HG03135 (cell line): Measurements from ENCODE around the gene HERPUD2.
A peak's percentile ranks its signal among the peaks of the same experiment; 100 is the strongest.
"Not testable (repeated sequence)": the region's sequence is repeated elsewhere in the genome, so short reads cannot be mapped to it uniquely, and the experiment has no call there.

Experiments
- ATAC-seq: cut with Tn5 transposase; IDR thresholded peaks from one replicate; pipeline ENCODE4 v1.9.1; 2021; ENCODE audit warnings: mild to moderate bottlenecking, moderate library complexity; ENCODE audit not compliant: unreplicated experiment

HERPUD2 gene

GRCh38 chr7:35714862-35715261, 19.9 kb upstream of the HERPUD2 start:
- ATAC-seq = no peak

- ATAC-seq = no peak
Measured at GRCh38 chr7:35714407-35714806, 19.5 kb upstream of the HERPUD2 start.

GRCh38 chr7:35712563-35713226, 17.8 kb upstream of the HERPUD2 start:
- ATAC-seq = no peak

GRCh38 chr7:35707422-35707821, 12.5 kb upstream of the HERPUD2 start:
- ATAC-seq = no peak

- ATAC-seq = no peak
Measured at GRCh38 chr7:35705932-35706461, 11.1 kb upstream of the HERPUD2 start.

- no peak for ATAC-seq
Measured at GRCh38 chr7:35704261-35704660, 9.3 kb upstream of the HERPUD2 start.

GRCh38 chr7:35702541-35702940, 7.6 kb upstream of the HERPUD2 start:
- ATAC-seq = no peak

- ATAC-seq = peak; percentile 64
Measured at GRCh38 chr7:35701287-35701900, 6.5 kb upstream of the HERPUD2 start.

- no peak for ATAC-seq
Measured at GRCh38 chr7:35700865-35701264, 5.9 kb upstream of the HERPUD2 start.

GRCh38 chr7:35700333-35700732, 5.4 kb upstream of the HERPUD2 start:
- no peak for ATAC-seq

- no peak for ATAC-seq
Measured at GRCh38 chr7:35699796-35700305, 4.9 kb upstream of the HERPUD2 start.

- ATAC-seq = not testable (repeated sequence)
Measured at GRCh38 chr7:35698382-35698781, 3.4 kb upstream of the HERPUD2 start.

GRCh38 chr7:35697414-35698175, 2.7 kb upstream of the HERPUD2 start:
- ATAC-seq = no peak

- ATAC-seq = no peak
Measured at GRCh38 chr7:35695987-35696386, 1.1 kb upstream of the HERPUD2 start.

GRCh38 chr7:35695473-35695850, 527 bp upstream of the HERPUD2 start:
- ATAC-seq = peak; percentile 7

GRCh38 chr7:35694161-35694783, 663 bp downstream of the HERPUD2 start:
- ATAC-seq = peak; percentile 24

- no peak for ATAC-seq
Measured at GRCh38 chr7:35691827-35692307, 3.1 kb downstream of the HERPUD2 start.

GRCh38 chr7:35691366-35691765, 3.6 kb downstream of the HERPUD2 start:
- no peak for ATAC-seq

GRCh38 chr7:35690614-35691013, 4.3 kb downstream of the HERPUD2 start:
- ATAC-seq = not testable (repeated sequence)

GRCh38 chr7:35685781-35686180, 9.2 kb downstream of the HERPUD2 start:
- ATAC-seq = no peak
